GM23338 (cell line): ENCODE data around the gene ABCC9. TPM values are rescaled to one million over a fixed set of nuclear protein-coding genes. Genes with fewer than 3 reads are reported as not detected.

Source experiments
- ATAC-seq: fragments of 200-7000 bp; cut with Tn5 transposase; 3 replicates; pipeline ENCODE4 v1.9.1; 2020
- DNase-seq: peaks from one replicate; pipeline ENCODE4 v3.0.0-alpha.2; 2015; ENCODE audit warnings: low spot score
- H2AFZ ChIP-seq: fragments of 200-600 bp; sonication (generic); 2 replicates; pipeline ENCODE4 v1.8.0; 2016; ENCODE audit warnings: antibody characterized with exemption, mild to moderate bottlenecking, moderate library complexity
- H3F3A ChIP-seq: fragments of 200-600 bp; sonication (generic); replicated peaks from 2 replicates; pipeline ENCODE4 v1.8.0; 2017; ENCODE audit warnings: antibody characterized with exemption, mixed run types, low read depth
- H3K27ac ChIP-seq: fragments of 200-600 bp; sonication (generic); 2 replicates; pipeline ENCODE4 v1.6.1; 2016; ENCODE audit warnings: low read depth
- H3K27me3 ChIP-seq: fragments of 200-600 bp; sonication (generic); 2 replicates; pipeline ENCODE4 v1.8.0; 2016; ENCODE audit warnings: mild to moderate bottlenecking, mixed run types, moderate library complexity; ENCODE audit not compliant: insufficient read depth
- H3K36me3 ChIP-seq: fragments of 200-600 bp; sonication (generic); 2 replicates; pipeline ENCODE4 v1.8.0; 2016; ENCODE audit warnings: mild to moderate bottlenecking; ENCODE audit not compliant: insufficient read depth
- H3K4me1 ChIP-seq: fragments of 200-600 bp; sonication (generic); 2 replicates; pipeline ENCODE4 v1.8.0; 2016; ENCODE audit warnings: mild to moderate bottlenecking, moderate library complexity; ENCODE audit not compliant: insufficient read depth
- H3K4me2 ChIP-seq: fragments of 200-600 bp; sonication (generic); 2 replicates; pipeline ENCODE4 v1.7.1; 2017; ENCODE audit warnings: mixed run types
- H3K4me3 ChIP-seq: fragments of 200-600 bp; sonication (generic); 2 replicates; pipeline ENCODE4 v1.6.1; 2016; ENCODE audit warnings: mixed run types
- H3K79me2 ChIP-seq: fragments of 200-600 bp; sonication (generic); replicated peaks from 2 replicates; pipeline ENCODE4 v1.8.0; 2017; ENCODE audit warnings: mild to moderate bottlenecking; ENCODE audit not compliant: insufficient read depth
- H3K9me2 ChIP-seq: fragments of 200-600 bp; sonication (generic); 2 replicates; pipeline ENCODE4 v1.8.0; 2017; ENCODE audit not compliant: insufficient read depth
- H4K20me1 ChIP-seq: fragments of 200-600 bp; sonication (generic); replicated peaks from 2 replicates; pipeline ENCODE4 v1.8.0; 2017; ENCODE audit warnings: mild to moderate bottlenecking; ENCODE audit not compliant: insufficient read depth
- H3K27ac Mint-ChIP-seq: 2 replicates; pipeline ENCODE4 v1.8.0; 2020; ENCODE audit warnings: inconsistent platforms, mild to moderate bottlenecking, moderate library complexity, mixed read lengths
- H3K27me3 Mint-ChIP-seq: 3 replicates; pipeline ENCODE4 v1.8.0; 2022; ENCODE audit warnings: low read depth, mild to moderate bottlenecking, moderate library complexity, mixed read lengths, inconsistent platforms; ENCODE audit not compliant: insufficient read depth, poor library complexity
- H3K36me3 Mint-ChIP-seq: 3 replicates; pipeline ENCODE4 v1.8.0; 2021; ENCODE audit warnings: low read depth, mild to moderate bottlenecking, inconsistent platforms, moderate library complexity, mixed read lengths
- H3K4me1 Mint-ChIP-seq: 3 replicates; pipeline ENCODE4 v1.8.0; 2020; ENCODE audit warnings: mild to moderate bottlenecking, inconsistent platforms, mixed read lengths
- H3K4me3 Mint-ChIP-seq: 3 replicates; pipeline ENCODE4 v1.8.0; 2021; ENCODE audit warnings: moderate library complexity, mild to moderate bottlenecking, inconsistent platforms, mixed read lengths
- H3K9me3 Mint-ChIP-seq: 3 replicates; pipeline ENCODE4 v1.8.0; 2020; ENCODE audit warnings: moderate library complexity, mild to moderate bottlenecking, inconsistent platforms, mixed read lengths
- CREB1 ChIP-seq: fragments of 250-450 bp; sonication (Bioruptor Pico); IDR thresholded peaks from 2 replicates; pipeline ENCODE4 v1.5.0; 2020; ENCODE audit warnings: low read depth, mild to moderate bottlenecking, moderate library complexity
- CTCF ChIP-seq, 2 experiments: fragments of 200-600 bp in 1 of 2; sonication (generic) in 1 of 2; conservative IDR thresholded peaks; 2 replicates each; pipeline versions ENCODE4 v1.5.1 to v1.6.1; 2016 to 2017; ENCODE audit warnings: antibody characterized with exemption in 2 of 2, low read depth in 2 of 2, mild to moderate bottlenecking in 2 of 2, moderate library complexity in 1 of 2
- EZH2 ChIP-seq: fragments of 200-600 bp; sonication (generic); IDR thresholded peaks from one replicate; pipeline ENCODE4 v1.8.0; 2017; ENCODE audit warnings: antibody characterized with exemption, mild to moderate bottlenecking, low read depth; ENCODE audit not compliant: unreplicated experiment
- EZH2phosphoT487 ChIP-seq: fragments of 200-600 bp; sonication (generic); IDR thresholded peaks from one replicate; pipeline ENCODE4 v1.8.1; 2018; ENCODE audit warnings: antibody characterized with exemption; ENCODE audit not compliant: unreplicated experiment
- NANOG ChIP-seq: IDR thresholded peaks from 2 replicates; pipeline ENCODE4 v1.6.1; 2016; ENCODE audit warnings: antibody characterized with exemption, borderline replicate concordance
- REST ChIP-seq: IDR thresholded peaks from one replicate; pipeline ENCODE4 v1.6.1; 2018; ENCODE audit warnings: antibody characterized with exemption; ENCODE audit not compliant: unreplicated experiment
- STAT1 ChIP-seq: IDR thresholded peaks from one replicate; pipeline ENCODE4 v1.6.1; 2016; ENCODE audit warnings: antibody characterized with exemption; ENCODE audit not compliant: unreplicated experiment
- long read RNA-seq: library from polyadenylated mRNA; unstranded; transcript quantifications from one replicate; pipeline ENCODE4 v2.0.0, GENCODE V29; 2020; ENCODE audit not compliant: unreplicated experiment
- polyA plus RNA-seq: library from polyadenylated mRNA; unstranded; fragments of >200 nt; fragmentation: Nextera tagmentation; extraction: Ambion mirVana; gene quantifications from 2 replicates; pipeline ENCODE4 v1.2.1, GENCODE V29; 2016
- total RNA-seq: library from RNA; depleted of rRNA; stranded (reverse); fragments of >200 nt; shearing (Covaris generic); gene quantifications from 2 replicates; pipeline ENCODE4 v1.2.3, GENCODE V29; 2014; rRNA removed

The ABCC9 gene
- total RNA-seq (0.04 TPM in 1 of 2 replicates, not detected in the other), polyA plus RNA-seq (0.02 TPM in 1 of 2 replicates, not detected in the other)
- long read RNA-seq, result 0 reads

GRCh38 chr12:21940549-21941505 is at the start of gene ABCC9:
Gene ABCC9 (minus strand): TSS chr12:21941426. CDS start chr12:21936674, 4,752 bp downstream.
- peak within 1 kb of the TSS; percentile 88 for H3K4me2 ChIP-seq
- Mint-ChIP-seq H3K27me3 (peaks cover 30% of the 10 kb centered on the region), H3K4me3 (peak within 1 kb of the TSS; percentile 80), H3K9me3 (no peaks in the 10 kb centered on the region; the same call in 1 of the 3 replicates), H3K4me1 (peaks cover 10% of the 10 kb centered on the region), H3K36me3 (no peaks in the 10 kb centered on the region), H3K27ac (no peak within 1 kb of the TSS)
- H3K79me2 ChIP-seq, result no peaks in the 10 kb centered on the region
- peak within 1 kb of the TSS; percentile 99 for H2AFZ ChIP-seq
- peaks cover 4% of the 10 kb centered on the region; the same call in 1 of the 2 replicates for H3K4me1 ChIP-seq
- H3F3A ChIP-seq, result no peaks in the 10 kb centered on the region
- TF ChIP-seq CTCF (conservative IDR thresholded peaks at IDR 0.05; ENCODE audit: low read depth in 2 of 2) (0 out of 4 replicates have a peak, but pooled peaks of 1 of the 2 experiments have one; percentile 4), NANOG (no peak), REST (no peak), EZH2 (peak; percentile 29), STAT1 (no peak)
- H3K27ac ChIP-seq, result no peak within 1 kb of the TSS
- ATAC-seq (peak; percentile 87), DNase-seq (peak; percentile 63)
- H3K4me3 ChIP-seq, result peak within 1 kb of the TSS; percentile 70
- no peaks in the 10 kb centered on the region for H3K9me2 ChIP-seq
- H3K27me3 ChIP-seq, result peaks cover 48% of the 10 kb centered on the region
- H3K36me3 ChIP-seq, result no peaks in the 10 kb centered on the region
- no peaks in the 10 kb centered on the region for H4K20me1 ChIP-seq

GRCh38 chr12:21989819-21990412 is 48.7 kb upstream of the ABCC9 start:
- Mint-ChIP-seq H3K4me1 (peaks cover 24% of the 10 kb centered on the region), H3K27me3 (no peaks in the 10 kb centered on the region), H3K9me3 (no peaks in the 10 kb centered on the region; the same call in 2 of the 3 replicates), H3K36me3 (no peaks in the 10 kb centered on the region), H3K27ac (no peak overlapping the region), H3K4me3 (no peak overlapping the region)
- Histone ChIP-seq H3K4me2 (no peak overlapping the region), H3K79me2 (no peaks in the 10 kb centered on the region), H3K27me3 (no peaks in the 10 kb centered on the region), H3K9me2 (peaks cover 5% of the 10 kb centered on the region; the same call in 1 of the 2 replicates), H3K4me3 (no peak overlapping the region), H4K20me1 (no peaks in the 10 kb centered on the region), H3K36me3 (no peaks in the 10 kb centered on the region), H3K27ac (no peak overlapping the region), H3F3A (no peaks in the 10 kb centered on the region), H3K4me1 (peaks cover 9% of the 10 kb centered on the region), H2AFZ (no peak overlapping the region)
- peak; percentile 25 for DNase-seq
- TF ChIP-seq CTCF (conservative IDR thresholded peaks at IDR 0.05; ENCODE audit: low read depth in 2 of 2) (peak; percentile 60 to 74), REST (no peak), CREB1 (no peak), EZH2phosphoT487 (no peak)
- ATAC-seq, result no peak
